Measurements from ENCODE around the gene LPP.

LPP gene

GRCh38 chr3:188219147-188219546 lies 65.2 kb downstream of the LPP start:
- DNase-seq (ENCODE audit: low read depth in 1 of 2, low spot score in 1 of 2) = no peak

- no peak for DNase-seq (ENCODE audit: low read depth in 1 of 2, low spot score in 1 of 2)
These were observed 66.3 kb downstream of the LPP start for GRCh38 chr3:188220097-188220788.

GRCh38 chr3:188220988-188221818 lies 67.2 kb downstream of the LPP start:
- DNase-seq (ENCODE audit: low read depth in 1 of 2, low spot score in 1 of 2) = no peak

GRCh38 chr3:188223936-188224335 lies 70.0 kb downstream of the LPP start:
- no peak for DNase-seq (ENCODE audit: low read depth in 1 of 2, low spot score in 1 of 2)

- no peak for DNase-seq (ENCODE audit: low read depth in 1 of 2, low spot score in 1 of 2)
These were observed 73.5 kb downstream of the LPP start for GRCh38 chr3:188227442-188227841.

GRCh38 chr3:188229177-188229576 lies 75.2 kb downstream of the LPP start:
- DNase-seq (ENCODE audit: low read depth in 1 of 2, low spot score in 1 of 2) = no peak

- DNase-seq (ENCODE audit: low read depth in 1 of 2, low spot score in 1 of 2) = no peak
These were observed 75.8 kb downstream of the LPP start for GRCh38 chr3:188229726-188230125.

GRCh38 chr3:188230962-188231361 lies 77.0 kb downstream of the LPP start:
- no peak for DNase-seq (ENCODE audit: low read depth in 1 of 2, low spot score in 1 of 2)

- DNase-seq (ENCODE audit: low read depth in 1 of 2, low spot score in 1 of 2) = no peak
These were observed 77.5 kb downstream of the LPP start for GRCh38 chr3:188231456-188231855.

- no peak for DNase-seq (ENCODE audit: low read depth in 1 of 2, low spot score in 1 of 2)
These were observed 78.7 kb downstream of the LPP start for GRCh38 chr3:188232656-188233055.

GRCh38 chr3:188233320-188233719 lies 79.4 kb downstream of the LPP start:
- DNase-seq (ENCODE audit: low read depth in 1 of 2, low spot score in 1 of 2) = no peak

GRCh38 chr3:188234132-188234531 lies 80.2 kb downstream of the LPP start:
- no peak for DNase-seq (ENCODE audit: low read depth in 1 of 2, low spot score in 1 of 2)

- DNase-seq (ENCODE audit: low read depth in 1 of 2, low spot score in 1 of 2) = no peak
These were observed 82.3 kb downstream of the LPP start for GRCh38 chr3:188236271-188236670.

GRCh38 chr3:188239035-188239434 lies 85.1 kb downstream of the LPP start:
- DNase-seq (ENCODE audit: low read depth in 1 of 2, low spot score in 1 of 2) = no peak

GRCh38 chr3:188239577-188239976 lies 85.6 kb downstream of the LPP start:
- no peak for DNase-seq (ENCODE audit: low read depth in 1 of 2, low spot score in 1 of 2)

GRCh38 chr3:188240189-188240981 lies 86.4 kb downstream of the LPP start:
- DNase-seq (ENCODE audit: low read depth in 1 of 2, low spot score in 1 of 2) = no peak

- DNase-seq (ENCODE audit: low read depth in 1 of 2, low spot score in 1 of 2) = no peak
These were observed 87.1 kb downstream of the LPP start for GRCh38 chr3:188241072-188241471.

GRCh38 chr3:188241883-188242282 lies 87.9 kb downstream of the LPP start:
- no peak for DNase-seq (ENCODE audit: low read depth in 1 of 2, low spot score in 1 of 2)

- no peak for DNase-seq (ENCODE audit: low read depth in 1 of 2, low spot score in 1 of 2)
These were observed 88.6 kb downstream of the LPP start for GRCh38 chr3:188242436-188243123.

GRCh38 chr3:188243124-188243795 lies 89.3 kb downstream of the LPP start:
- DNase-seq (ENCODE audit: low read depth in 1 of 2, low spot score in 1 of 2) = no peak

All from stimulated activated CD4-positive, alpha-beta T cell treated with anti-CD3 and anti-CD28 coated beads, Interleukin-15, amount 100 ng/mL, for 1 hour (primary cell).